Measurements from ENCODE around the gene ZER1. TPM values are rescaled to one million over a fixed set of nuclear protein-coding genes. Genes with fewer than 3 reads are reported as not detected.

The ZER1 gene
- polyA plus RNA-seq, 1 donor from 2014 or later, result 33.7 TPM

DNA sequence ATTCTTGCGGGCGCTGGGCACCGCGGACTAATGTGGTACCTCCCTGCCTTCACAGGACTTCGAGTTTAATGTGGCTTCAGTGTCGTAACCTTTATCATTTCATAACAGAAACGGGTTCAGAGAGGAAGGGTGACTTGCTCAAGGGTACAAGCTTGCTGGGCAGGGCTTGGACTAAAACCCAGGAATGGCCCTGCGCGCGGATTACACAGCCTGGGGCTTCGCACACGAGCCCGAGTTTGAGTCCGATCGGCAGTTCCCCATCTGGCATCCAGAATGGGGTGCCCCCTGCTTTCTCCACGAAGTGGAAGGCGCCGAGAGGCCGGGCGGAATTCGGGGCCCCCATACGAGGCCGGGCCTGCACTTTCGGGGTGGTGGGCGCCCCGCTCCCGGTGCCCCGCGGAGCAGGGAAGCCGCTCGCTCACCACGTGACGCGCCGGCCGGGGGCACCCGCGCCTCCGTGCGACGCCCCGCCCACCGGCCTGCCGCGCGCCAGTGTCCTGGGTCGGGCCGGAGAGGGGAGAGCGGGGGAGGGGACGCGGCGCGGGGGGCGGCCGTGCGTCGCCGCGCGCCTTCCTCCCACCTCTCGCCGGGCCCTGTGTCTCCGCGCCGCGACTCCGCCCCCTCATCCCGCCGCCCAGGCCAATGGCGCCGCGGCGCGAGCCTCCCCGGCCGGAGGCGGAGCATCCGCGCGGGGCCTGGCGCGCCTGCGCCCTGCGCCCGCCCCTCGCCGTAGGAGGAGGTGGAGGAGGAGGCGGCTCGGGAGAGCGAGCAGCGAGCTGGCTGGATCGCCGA is 83.0 kb downstream of the ZER1 start, which contains the start of gene SET:
TSS of gene SET (plus strand) at position 722 of the 792 bp plus-strand sequence. CDS start 361 bp downstream, outside the sequence.
- peak within 1 kb of the TSS; percentile 82 to 99 (median 91) for H3K4me3 Mint-ChIP-seq
- H3K9me3 Mint-ChIP-seq, result peaks cover 0 to 2% (median 0%) of the 10 kb centered on the region in 3 donors
- peaks cover 2% of the 10 kb centered on the region for H3K36me3 Mint-ChIP-seq
- H3K27me3 Mint-ChIP-seq, result no peaks in the 10 kb centered on the region
- peak within 1 kb of the TSS; percentile 89 to 97 (median 93) for H3K27ac Mint-ChIP-seq
- H3K4me1 Mint-ChIP-seq, result peaks cover 35 to 45% (median 37%) of the 10 kb centered on the region in 3 donors

GRCh38 chr9:128687453-128687852 is 84.3 kb downstream of the ZER1 start:
- Mint-ChIP-seq H3K4me1 (peaks cover 37 to 47% (median 45%) of the 10 kb centered on the region in 3 donors), H3K4me3 (peak overlapping the region; percentile 82 to 100 (median 95)), H3K27me3 (no peaks in the 10 kb centered on the region), H3K27ac (peak overlapping the region in 1 of 3 donors; percentile 93), H3K36me3 (peaks cover 2% of the 10 kb centered on the region), H3K9me3 (peaks cover 0 to 2% (median 0%) of the 10 kb centered on the region in 3 donors)

DNA sequence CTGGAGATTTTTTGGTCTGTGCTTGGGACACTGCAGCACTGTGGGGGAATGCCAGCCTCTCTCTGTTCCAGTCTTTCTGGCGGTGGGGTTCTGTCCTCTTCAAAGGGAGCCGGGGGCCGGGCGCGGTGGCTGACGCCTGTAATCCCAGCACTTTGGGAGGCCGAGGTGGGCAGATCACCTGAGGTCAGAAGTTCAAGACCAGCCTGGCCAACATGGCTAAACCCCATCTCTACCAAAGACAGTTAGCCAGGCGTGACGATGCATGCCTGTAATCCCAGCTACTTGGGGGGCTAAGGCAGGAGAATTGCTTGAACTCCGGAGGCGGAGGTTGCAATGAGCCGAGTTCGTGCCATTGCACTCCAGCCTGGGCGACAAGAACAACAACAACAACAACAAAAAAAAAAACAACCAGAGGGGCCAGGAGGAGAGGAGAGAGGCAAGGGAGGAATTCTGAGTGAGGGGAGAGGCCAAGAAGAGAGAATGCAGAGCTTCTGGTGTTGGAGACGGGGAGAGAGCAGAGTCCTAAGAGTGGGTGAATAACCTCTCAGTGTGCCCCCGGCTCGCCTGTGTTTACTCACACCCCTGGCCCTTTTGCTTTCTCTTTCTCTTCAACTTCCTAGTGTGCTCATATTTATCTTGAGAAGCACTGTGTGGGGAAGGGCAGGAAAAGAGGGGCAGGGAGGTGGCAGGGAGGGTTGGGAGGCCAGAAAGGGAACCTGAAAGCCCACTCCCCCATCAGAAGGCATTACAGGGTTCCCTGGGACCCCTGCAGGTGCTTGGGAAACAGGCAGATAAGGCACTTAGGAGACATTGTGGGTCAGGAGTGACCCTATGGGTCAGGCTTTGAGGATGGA is 85.9 kb downstream of the ZER1 start:
- Mint-ChIP-seq H3K36me3 (no peaks in the 10 kb centered on the region), H3K4me3 (peak overlapping the region; percentile 91 to 100 (median 99)), H3K9me3 (peaks cover 0 to 2% (median 0%) of the 10 kb centered on the region in 3 donors), H3K27ac (peak overlapping the region; percentile 90 to 98 (median 98)), H3K4me1 (peaks cover 36 to 42% (median 42%) of the 10 kb centered on the region in 3 donors), H3K27me3 (no peaks in the 10 kb centered on the region)

- H3K4me1 Mint-ChIP-seq, result peaks cover 36 to 46% (median 39%) of the 10 kb centered on the region in 3 donors
- H3K4me3 Mint-ChIP-seq, result peak overlapping the region; percentile 91 to 100 (median 99)
- peak overlapping the region; percentile 90 to 98 (median 98) for H3K27ac Mint-ChIP-seq
- H3K9me3 Mint-ChIP-seq, result no peaks in the 10 kb centered on the region
- H3K36me3 Mint-ChIP-seq, result no peaks in the 10 kb centered on the region
- no peaks in the 10 kb centered on the region for H3K27me3 Mint-ChIP-seq
Measured at GRCh38 chr9:128684325-128685199, 87.2 kb downstream of the ZER1 start.

DNA sequence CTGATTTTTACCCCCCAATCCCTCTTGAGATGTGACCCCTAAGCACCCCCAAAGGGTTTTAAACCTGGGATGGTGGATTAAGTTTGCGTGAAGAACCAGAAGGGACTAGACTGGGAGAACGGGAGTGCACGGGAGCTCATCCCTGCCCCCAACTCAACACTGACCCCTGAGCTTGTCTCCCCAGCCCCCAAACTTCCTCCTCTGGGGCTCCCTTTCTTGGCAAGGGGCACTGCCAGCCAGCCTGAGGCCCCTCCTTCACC is 87.7 kb downstream of the ZER1 start:
- H3K27ac Mint-ChIP-seq, result peak overlapping the region; percentile 90 to 98 (median 98)
- H3K4me1 Mint-ChIP-seq, result peaks cover 36 to 48% (median 41%) of the 10 kb centered on the region in 3 donors
- no peaks in the 10 kb centered on the region for H3K9me3 Mint-ChIP-seq
- no peaks in the 10 kb centered on the region for H3K27me3 Mint-ChIP-seq
- H3K36me3 Mint-ChIP-seq, result no peaks in the 10 kb centered on the region
- H3K4me3 Mint-ChIP-seq, result peak overlapping the region; percentile 91 to 100 (median 99)

- no peaks in the 10 kb centered on the region for H3K27me3 Mint-ChIP-seq
- peak overlapping the region; percentile 91 to 100 (median 99) for H3K4me3 Mint-ChIP-seq
- H3K36me3 Mint-ChIP-seq, result no peaks in the 10 kb centered on the region
- H3K4me1 Mint-ChIP-seq, result peaks cover 36 to 48% (median 41%) of the 10 kb centered on the region in 3 donors
- peak overlapping the region; percentile 90 to 98 (median 98) for H3K27ac Mint-ChIP-seq
- no peaks in the 10 kb centered on the region for H3K9me3 Mint-ChIP-seq
Measured at GRCh38 chr9:128683340-128684064, 88.2 kb downstream of the ZER1 start.

Other genes starting within 250 kb of the ZER1 start
- gene SPTAN1, start 219.3 kb downstream of the ZER1 start, polyA plus RNA-seq, result 88.0 TPM
- 57.3 TPM for gene DYNC2I2, start 115.1 kb downstream of the ZER1 start, polyA plus RNA-seq
- gene SET, start 82.7 kb downstream of the ZER1 start, polyA plus RNA-seq, result 257 TPM
- gene PKN3, start 69.4 kb downstream of the ZER1 start, polyA plus RNA-seq, result 0.11 TPM
- gene ZDHHC12, start 47.8 kb downstream of the ZER1 start, polyA plus RNA-seq, result 55.3 TPM
- gene TBC1D13, start 15.3 kb upstream of the ZER1 start, polyA plus RNA-seq, result 30.7 TPM
- gene ENDOG, start 46.6 kb upstream of the ZER1 start, polyA plus RNA-seq, result 15.3 TPM
- gene SPOUT1, start 57.9 kb upstream of the ZER1 start, polyA plus RNA-seq, result 65.2 TPM
- gene KYAT1, start 110.0 kb upstream of the ZER1 start, polyA plus RNA-seq, result 11.4 TPM
- gene LRRC8A, start 110.2 kb upstream of the ZER1 start, polyA plus RNA-seq, result 26.2 TPM
- gene PHYHD1, start 149.1 kb upstream of the ZER1 start, polyA plus RNA-seq, result 1.0 TPM
- gene DOLK, start 175.7 kb upstream of the ZER1 start, polyA plus RNA-seq, result 8.5 TPM
- 21.9 TPM for gene NUP188, start 175.8 kb upstream of the ZER1 start, polyA plus RNA-seq

Data from IgD-negative memory B cell (primary cell).